ENCODE data around the gene ZBTB7B.

ZBTB7B gene

GRCh38 chr1:155062702-155063411 is 60.3 kb downstream of the ZBTB7B start:
- peaks cover 6% of the 10 kb centered on the region for H3K27me3 ChIP-seq (ENCODE audit: control insufficient read depth, insufficient read depth, low read length)
- H3K36me3 ChIP-seq (ENCODE audit: control insufficient read depth, low read depth, low read length): peaks cover 9% of the 10 kb centered on the region
- no peaks in the 10 kb centered on the region for H3K9me3 ChIP-seq (ENCODE audit: control insufficient read depth, low read depth, low read length)
- H3K9ac ChIP-seq (ENCODE audit: low read length): no peak overlapping the region
- peaks cover 18% of the 10 kb centered on the region for H3K4me1 ChIP-seq (ENCODE audit: control insufficient read depth, low read depth, low read length)
- H3K4me3 ChIP-seq (ENCODE audit: low read length): peak overlapping the region; percentile 89
- H3K27ac ChIP-seq (ENCODE audit: low read length): no peak overlapping the region

DNA sequence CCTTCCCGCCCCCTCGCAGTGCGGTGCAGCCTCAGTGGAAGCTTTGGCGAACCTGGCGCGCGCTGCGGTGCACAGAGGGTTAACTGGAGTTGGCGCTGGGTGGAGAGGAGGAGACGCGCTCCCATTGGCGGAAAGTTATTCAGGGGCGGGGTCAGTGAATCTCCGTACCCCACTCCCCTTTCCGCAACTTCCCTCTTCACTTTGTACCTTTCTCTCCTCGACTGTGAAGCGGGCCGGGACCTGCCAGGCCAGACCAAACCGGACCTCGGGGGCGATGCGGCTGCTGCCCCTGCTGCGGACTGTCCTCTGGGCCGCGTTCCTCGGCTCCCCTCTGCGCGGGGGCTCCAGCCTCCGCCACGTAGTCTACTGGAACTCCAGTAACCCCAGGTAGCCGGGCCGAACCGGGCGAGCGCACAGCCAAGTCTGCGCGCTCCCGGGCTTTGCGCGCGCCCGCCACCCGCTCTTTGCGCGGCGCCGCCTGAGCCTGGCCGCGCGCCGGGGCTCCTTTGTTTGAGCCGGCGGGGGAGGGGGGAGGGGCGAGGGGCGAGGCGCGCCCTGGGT is 61.0 kb downstream of the ZBTB7B start, which contains the start of gene EFNA4:
TSS of gene EFNA4 (plus strand) at position 191 of the 561 bp plus-strand sequence. CDS start at position 275, 84 bp downstream.
- Histone ChIP-seq H3K9ac (ENCODE audit: low read length) (peak within 1 kb of the TSS; percentile 82), H3K36me3 (ENCODE audit: control insufficient read depth, low read depth, low read length) (peaks cover 6% of the 10 kb centered on the region), H3K4me1 (ENCODE audit: control insufficient read depth, low read depth, low read length) (peaks cover 18% of the 10 kb centered on the region), H3K4me3 (ENCODE audit: low read length) (peak within 1 kb of the TSS; percentile 89), H3K27ac (ENCODE audit: low read length) (no peak within 1 kb of the TSS), H3K27me3 (ENCODE audit: control insufficient read depth, insufficient read depth, low read length) (peaks cover 6% of the 10 kb centered on the region), H3K9me3 (ENCODE audit: control insufficient read depth, low read depth, low read length) (no peaks in the 10 kb centered on the region)

DNA sequence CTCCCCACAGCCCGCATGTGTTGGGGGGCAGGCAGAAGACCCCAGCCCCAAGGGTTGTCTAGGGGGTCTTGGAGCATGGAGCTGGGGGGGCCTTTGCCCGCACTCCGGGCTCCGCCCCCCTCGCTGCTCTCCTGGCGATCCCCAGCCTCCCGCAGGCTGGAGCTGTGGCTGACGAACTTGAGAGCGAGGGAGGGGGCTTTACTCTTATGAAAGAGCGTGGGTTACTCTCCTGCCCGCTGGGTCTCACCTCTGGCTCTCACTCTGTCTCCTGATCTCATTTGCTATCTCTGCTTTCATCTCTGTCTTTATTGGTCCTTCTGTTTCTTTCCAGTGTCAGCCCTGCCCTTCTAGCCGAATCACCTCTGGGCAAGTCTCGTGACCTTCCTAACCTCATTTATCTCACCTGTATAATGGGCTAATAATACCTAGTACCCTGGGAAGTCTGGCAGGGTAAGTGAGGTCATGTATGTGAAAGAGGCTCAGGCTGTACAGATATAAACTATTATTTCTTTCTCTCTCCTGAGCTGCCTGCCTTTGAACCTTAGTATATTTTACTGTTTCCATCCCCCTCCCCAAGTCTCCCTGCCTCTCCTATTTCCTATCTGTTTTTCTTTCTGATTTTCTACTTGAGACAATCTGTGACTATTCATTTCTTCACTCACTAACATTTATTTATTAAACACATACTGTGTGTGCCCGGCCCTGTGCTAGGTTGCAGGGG is 61.7 kb downstream of the ZBTB7B start:
- Histone ChIP-seq H3K36me3 (ENCODE audit: control insufficient read depth, low read depth, low read length) (peaks cover 12% of the 10 kb centered on the region), H3K9me3 (ENCODE audit: control insufficient read depth, low read depth, low read length) (no peaks in the 10 kb centered on the region), H3K4me1 (ENCODE audit: control insufficient read depth, low read depth, low read length) (peaks cover 18% of the 10 kb centered on the region), H3K27me3 (ENCODE audit: control insufficient read depth, insufficient read depth, low read length) (peaks cover 6% of the 10 kb centered on the region), H3K4me3 (ENCODE audit: low read length) (peak overlapping the region; percentile 89), H3K9ac (ENCODE audit: low read length) (peak overlapping the region; percentile 82), H3K27ac (ENCODE audit: low read length) (no peak overlapping the region)

- Histone ChIP-seq H3K27me3 (ENCODE audit: control insufficient read depth, insufficient read depth, low read length) (peaks cover 6% of the 10 kb centered on the region), H3K27ac (ENCODE audit: low read length) (no peak overlapping the region), H3K4me3 (ENCODE audit: low read length) (peak overlapping the region; percentile 89), H3K36me3 (ENCODE audit: control insufficient read depth, low read depth, low read length) (peaks cover 12% of the 10 kb centered on the region), H3K9me3 (ENCODE audit: control insufficient read depth, low read depth, low read length) (no peaks in the 10 kb centered on the region), H3K9ac (ENCODE audit: low read length) (no peak overlapping the region), H3K4me1 (ENCODE audit: control insufficient read depth, low read depth, low read length) (peaks cover 18% of the 10 kb centered on the region)
These were observed 62.3 kb downstream of the ZBTB7B start for GRCh38 chr1:155064832-155065429.

GRCh38 chr1:155066777-155067176 is 64.2 kb downstream of the ZBTB7B start:
- peaks cover 21% of the 10 kb centered on the region for H3K27me3 ChIP-seq (ENCODE audit: control insufficient read depth, insufficient read depth, low read length)
- H3K4me3 ChIP-seq (ENCODE audit: low read length): no peak overlapping the region
- no peak overlapping the region for H3K9ac ChIP-seq (ENCODE audit: low read length)
- H3K27ac ChIP-seq (ENCODE audit: low read length): no peak overlapping the region
- peaks cover 12% of the 10 kb centered on the region for H3K36me3 ChIP-seq (ENCODE audit: control insufficient read depth, low read depth, low read length)
- no peaks in the 10 kb centered on the region for H3K9me3 ChIP-seq (ENCODE audit: control insufficient read depth, low read depth, low read length)
- peaks cover 28% of the 10 kb centered on the region for H3K4me1 ChIP-seq (ENCODE audit: control insufficient read depth, low read depth, low read length)
